Stimulated activated CD8-positive, alpha-beta memory T cell treated with anti-CD3 and anti-CD28 coated beads, Interleukin-12 subunit alpha, Interleukin-12 subunit beta, amount 100 ng/mL, for 4 hours (primary cell): ENCODE data around the gene PRR33.
"Not testable (repeated sequence)": the region's sequence is repeated elsewhere in the genome, so short reads cannot be mapped to it uniquely, and the experiment has no call there.

Experiments used
- DNase-seq: peaks from one replicate; pipeline ENCODE4 v3.0.0-alpha.2; 2020; ENCODE audit warnings: low read depth

PRR33 gene

DNA sequence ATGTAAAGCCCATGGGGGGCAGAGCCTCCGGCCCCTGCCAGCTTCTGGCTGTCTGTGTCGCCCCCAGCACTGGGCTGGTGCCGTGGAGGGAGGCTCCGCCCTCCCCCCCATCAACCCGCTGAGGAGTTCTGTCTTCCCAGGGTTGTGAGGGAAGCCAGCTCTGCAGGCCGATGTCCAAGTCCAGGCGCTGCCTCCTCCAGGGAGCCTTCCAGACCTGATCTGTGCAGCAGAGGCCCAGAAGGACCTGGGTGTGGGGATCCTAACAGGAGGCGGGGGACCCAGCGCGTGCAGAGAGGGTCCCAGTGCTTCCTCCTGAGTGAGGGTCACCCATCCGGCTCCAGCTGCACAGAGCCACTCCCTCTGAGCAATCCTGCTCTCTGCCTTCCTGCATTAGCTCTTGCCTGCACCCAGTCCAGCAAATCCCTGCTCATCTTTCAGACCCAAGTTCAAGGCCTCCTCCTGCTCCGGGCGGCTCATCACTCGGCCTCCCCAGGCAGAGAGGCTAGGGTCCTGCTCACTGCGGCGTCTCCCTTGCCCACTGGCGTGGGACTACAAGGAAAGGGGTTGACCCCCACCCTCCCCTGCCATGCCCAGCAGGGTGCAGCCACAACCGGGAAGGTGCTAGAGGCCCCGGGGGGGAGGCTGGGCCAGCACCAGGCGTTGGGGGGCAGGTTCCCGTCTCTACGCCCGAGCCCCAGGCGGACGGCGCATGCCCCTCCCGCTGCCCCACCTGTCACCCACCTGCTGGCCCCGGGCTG is 16.4 kb downstream of the PRR33 start:
- no peak for DNase-seq

DNA sequence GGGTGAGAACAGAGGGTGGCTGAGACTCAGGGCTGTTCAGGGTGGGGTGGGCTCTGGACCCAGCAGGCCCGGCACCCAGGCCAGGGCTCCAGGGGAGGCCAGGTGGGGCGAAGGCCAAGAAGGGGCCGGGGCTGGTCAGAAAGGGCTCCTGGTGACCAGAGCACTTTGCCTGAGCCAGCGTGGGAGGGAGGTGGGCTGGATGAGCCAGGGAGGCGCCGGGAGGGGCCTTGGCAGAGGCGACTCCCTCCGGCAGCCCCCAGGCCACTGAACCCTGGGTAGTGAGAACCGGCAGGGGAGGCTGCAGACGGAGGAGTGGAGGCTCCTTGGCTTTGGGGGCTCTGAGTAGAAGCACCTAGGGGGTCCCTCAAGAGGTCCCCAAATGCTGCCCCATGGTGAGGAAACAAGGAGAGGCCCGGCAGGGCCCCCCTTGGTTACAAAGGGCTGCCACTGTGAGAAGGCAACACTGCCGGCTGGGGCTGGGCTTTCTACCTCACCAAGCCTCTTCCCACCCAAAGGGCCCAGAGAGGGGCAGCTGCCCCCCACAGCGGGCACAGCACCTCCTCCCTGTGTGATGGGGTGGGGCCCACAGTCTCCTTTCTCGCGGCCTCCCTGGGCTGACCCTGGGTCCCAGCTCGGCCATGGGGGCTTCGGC is 17.1 kb downstream of the PRR33 start:
- not testable (repeated sequence) for DNase-seq

DNA sequence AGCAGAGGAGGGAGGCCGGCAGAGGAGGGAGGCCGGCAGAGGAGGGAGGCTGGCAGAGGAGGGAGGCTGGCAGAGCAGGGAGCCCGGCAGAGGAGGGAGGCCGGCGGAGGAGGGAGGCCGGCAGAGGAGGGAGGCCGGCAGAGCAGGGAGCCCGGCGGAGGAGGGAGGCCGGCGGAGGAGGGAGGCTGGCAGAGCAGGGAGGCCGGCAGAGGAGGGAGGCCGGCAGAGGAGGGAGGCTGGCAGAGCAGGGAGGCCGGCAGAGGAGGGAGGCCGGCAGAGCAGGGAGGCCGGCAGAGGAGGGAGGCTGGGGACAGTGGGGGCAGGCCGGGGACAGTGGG is 17.9 kb downstream of the PRR33 start:
- DNase-seq = not testable (repeated sequence)

DNA sequence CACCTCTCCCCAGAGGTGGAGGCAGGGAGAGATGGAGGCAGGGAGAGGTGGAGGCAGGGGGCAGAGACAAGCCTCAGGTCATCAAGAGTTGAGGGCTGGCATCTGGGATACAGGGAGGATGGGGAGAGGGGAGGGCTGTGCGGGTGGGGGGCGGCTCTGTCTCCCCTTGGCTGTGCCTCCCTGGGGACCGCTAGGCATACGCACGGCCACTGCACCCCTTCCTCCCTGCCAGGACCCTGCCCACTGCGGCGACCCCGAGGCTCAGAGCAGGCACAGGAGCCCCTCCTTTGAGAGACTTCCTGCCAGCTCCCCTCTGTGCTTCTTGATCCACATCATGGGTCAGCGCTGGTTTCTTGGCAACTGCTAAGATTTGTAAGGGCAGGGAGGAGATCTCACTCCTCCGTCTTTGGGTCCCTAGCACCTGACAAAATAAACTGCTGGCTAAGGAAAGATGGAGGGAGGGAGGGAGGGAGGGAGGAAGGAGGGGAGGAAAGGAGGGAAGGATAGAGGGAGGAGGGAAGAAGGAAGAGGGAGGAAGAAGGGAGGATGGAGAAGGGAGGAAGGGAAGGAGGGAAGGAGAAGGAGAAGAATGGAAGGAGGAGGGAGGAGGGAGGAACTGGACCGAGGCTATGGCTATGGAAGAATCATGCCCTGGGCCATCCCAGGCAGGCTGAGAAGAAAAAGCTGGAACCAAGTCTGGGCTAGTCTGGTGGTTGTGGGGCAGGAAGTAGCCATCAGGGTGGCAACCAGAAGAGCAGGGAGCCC is 18.5 kb downstream of the PRR33 start:
- DNase-seq = no peak

DNA sequence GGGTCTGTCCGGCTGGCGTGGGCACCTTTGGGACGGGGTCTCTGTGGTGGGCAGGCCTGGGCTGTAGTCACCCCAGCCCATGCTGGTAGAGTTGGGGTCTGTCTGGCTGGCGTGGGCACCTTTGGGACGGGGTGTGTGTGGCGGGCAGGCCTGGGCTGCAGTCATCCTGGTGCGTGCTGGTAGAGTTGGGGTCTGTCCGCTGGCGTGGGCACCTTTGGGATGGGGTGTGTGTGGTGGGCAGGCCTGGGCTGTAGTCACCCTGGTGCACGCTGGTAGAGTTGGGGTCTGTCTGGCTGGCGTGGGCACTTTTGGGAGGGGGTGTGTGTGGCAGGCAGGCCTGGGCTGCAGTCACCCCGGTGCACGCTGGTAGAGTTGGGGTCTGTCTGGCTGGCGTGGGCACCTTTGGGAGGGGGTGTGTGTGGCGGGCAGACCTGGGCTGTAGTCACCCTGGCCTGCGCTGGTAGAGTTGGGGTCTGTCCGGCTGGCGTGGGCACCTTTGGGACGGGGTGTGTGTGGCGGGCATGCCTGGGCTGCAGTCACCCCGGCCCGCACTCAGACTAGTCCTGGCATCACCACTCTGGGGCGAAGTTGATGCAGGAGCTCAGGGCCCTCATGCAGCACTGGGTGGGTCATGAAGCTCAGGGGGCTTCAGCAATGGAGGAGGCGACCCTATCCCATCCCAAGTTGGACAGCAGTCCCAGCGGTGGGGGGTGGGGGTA is 19.3 kb downstream of the PRR33 start:
- no peak for DNase-seq

DNA sequence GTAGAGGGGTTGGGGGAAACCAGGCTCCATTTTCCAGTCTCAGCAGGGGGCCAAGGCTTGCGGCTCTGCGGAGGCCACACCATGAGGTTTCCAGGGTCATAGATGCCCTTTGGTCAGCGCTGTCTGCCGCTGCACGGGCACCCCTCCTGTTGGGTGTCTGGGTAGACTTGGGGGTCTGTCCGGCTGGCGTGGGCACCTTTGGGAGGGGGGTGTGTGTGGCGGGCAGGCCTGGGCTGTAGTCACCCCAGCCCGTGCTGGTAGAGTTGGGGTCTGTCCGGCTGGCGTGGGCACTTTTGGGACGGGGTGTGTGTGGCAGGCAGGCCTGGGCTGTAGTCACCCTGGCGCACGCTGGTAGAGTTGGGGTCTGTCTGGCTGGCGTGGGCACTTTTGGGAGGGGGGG is 20.2 kb downstream of the PRR33 start:
- DNase-seq = no peak

DNA sequence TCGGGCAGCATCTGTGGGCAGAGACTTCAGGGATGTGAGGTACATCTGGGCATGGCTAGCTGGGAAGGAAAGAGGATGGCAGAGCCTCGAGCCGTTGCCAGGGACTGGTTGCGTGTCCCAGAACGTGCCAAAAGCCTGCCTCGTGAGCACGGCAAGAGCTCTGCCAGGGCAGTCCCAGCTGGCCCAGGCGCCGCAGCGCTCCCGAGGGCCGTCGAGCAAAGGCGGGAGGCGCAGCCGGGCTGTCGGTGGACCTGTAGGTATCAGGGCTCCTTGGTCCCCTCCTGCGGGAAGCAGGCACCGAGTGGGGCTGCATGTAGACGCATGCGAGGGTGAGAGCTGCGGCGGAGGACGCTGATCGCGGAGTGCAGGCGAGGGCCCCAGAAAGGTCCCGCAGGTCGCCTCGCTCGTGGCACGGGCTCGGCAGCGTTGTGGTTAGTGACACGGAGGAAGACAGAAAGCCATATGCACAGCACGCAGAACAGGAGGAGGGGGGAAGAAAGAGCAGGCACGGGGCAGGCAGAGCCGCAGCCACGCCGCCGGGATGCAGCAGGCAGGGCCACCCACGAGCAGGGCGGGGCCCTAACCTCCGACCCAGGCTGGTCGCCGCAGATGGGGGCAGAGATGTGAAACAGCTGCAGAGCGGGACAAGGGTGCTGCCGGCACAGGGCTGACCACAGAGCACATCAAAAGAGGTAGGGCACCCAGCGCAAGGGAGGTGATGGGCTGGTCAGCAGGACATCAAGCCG is 20.8 kb downstream of the PRR33 start:
- DNase-seq = no peak

DNA sequence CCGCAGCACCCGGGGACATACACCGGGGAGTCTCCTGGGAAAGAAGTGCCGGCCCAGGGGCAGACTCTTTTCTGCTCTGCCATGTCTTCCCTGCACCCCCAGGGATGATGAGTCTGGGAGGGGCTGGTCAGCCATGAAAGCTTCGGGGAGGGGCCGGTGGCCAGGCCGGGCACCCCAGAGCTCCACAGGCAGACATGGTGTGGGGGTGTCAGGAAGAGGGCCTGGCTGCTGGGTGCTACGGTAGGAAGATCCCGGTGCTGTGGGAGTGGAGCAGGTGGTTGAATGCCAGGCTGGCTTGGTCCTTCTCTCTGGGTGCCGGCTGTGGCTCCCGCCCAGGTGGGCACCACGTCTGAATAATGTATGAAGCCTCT is 21.4 kb downstream of the PRR33 start:
- DNase-seq = no peak

DNA sequence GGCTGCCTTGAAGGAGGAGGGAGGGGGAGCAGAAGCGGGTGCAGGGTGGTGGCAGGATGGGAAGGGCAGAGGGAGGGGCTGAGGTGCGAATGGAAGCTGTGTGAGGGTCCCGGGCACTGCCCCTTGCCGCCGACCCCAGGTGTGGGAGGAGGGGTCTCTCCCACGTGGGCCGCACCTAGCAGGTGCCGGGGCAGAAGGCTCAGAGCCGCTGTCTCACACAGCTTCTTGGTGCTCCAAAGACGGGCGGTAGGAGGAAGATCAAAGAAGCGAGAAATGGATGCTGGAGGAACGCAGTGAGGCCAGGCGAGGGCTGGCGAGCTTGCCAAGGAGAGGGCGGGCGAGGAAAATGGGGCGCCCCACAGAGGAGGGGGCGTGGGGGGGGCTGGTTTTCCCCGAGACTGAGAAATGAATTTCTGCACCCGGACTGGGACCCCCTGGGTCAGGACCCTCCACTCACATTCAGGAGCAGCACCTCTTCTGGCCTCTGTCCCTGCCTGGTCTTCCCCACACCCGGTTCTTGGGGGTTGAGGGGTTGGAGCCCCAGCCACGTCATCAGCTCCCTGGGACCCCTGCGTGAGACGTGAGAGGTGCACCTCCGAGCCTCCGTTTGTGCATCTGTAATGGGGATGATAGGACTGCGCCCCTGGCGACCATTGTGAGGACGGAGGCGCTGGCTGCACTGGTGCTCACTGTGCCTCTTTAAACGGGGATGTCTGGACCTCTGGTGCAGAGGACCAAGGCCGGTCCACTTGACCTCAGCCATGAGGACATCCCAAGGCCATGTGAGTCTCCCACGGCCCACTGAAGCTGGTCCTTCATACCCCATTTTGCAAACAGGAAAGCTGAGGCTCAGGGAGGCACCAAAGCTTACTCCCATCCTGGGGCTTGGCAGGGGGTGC is 22.0 kb downstream of the PRR33 start:
- DNase-seq = no peak

DNA sequence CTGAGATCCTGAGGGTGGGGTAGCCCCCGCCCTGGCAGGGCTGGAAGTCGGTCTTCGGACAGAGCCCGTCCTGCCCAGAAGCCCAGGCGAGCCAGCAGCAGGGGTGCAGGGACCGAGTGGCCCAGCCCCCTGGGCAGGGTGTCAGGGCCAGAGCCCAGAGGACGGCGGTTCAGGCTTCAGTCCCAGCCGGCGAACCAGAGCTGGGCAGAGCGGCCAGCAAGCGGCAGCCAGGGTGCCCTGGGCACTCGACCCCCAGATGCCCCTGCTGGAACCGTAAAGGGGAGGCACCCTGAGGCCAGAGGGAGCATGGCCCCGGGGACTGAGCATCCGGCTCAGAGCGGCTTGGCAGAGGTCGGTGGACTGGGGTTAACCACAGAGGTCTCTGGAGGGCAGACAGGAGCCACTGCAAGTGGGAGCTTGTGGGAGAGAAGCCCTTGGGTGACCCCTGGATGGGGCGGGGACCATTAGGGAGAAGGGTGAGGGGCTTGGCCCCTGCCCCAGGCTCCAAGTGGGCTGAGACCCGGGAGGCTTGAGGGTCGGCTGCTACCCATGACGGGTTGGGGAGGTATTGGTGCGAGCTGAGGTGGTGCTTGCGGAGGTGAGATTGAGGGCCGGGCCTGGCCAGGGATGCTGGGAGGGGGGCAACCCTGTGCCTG is 22.9 kb downstream of the PRR33 start:
- DNase-seq = no peak

DNA sequence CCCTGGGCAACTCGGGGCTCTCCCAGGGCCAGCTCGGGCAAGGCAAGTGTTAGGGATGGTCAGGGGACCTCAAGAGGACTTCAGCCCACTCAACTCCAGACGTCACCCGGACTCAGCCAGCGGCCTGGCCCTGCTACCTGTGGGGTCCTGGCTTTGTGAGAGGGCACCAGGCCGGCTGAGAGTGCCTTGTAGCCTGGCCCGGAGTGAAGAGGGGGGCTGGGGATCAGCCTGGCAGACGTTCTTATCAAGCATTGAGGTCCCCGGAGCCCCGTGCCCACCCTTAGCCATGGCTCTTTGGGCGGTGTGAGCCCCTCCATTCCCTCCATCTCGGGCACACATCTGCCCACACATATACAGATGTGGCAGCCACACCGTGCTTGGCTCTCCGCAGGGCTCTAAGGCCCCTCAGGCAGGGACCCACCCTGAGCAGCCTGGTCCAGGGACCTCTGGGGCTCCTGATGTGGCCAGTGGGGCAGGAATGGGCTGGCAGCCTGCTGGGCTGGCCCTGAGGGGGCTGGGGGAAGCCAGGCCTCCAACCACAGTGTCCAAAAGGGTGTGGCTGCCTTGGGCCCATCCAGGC is 23.5 kb downstream of the PRR33 start:
- no peak for DNase-seq

DNA sequence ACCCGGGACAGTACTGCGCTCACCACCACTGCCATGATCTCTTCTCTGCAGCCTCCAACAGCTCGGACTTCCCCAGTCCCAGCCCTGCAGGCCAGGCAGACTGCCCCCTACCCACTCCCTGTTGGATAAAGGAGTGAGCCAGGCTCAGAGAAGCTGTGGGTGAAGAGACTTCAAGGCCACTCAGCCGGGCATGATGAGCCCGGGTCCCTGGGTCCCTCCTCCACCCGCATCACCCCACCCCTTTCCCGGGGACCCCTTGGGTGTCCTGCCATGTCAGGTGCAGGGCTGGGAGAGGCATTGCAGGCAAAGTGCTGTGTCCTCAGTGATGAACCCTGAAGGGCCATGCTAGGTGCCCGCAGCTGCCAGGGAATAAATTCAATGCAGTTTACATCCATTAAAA is 24.3 kb downstream of the PRR33 start:
- DNase-seq = no peak

DNA sequence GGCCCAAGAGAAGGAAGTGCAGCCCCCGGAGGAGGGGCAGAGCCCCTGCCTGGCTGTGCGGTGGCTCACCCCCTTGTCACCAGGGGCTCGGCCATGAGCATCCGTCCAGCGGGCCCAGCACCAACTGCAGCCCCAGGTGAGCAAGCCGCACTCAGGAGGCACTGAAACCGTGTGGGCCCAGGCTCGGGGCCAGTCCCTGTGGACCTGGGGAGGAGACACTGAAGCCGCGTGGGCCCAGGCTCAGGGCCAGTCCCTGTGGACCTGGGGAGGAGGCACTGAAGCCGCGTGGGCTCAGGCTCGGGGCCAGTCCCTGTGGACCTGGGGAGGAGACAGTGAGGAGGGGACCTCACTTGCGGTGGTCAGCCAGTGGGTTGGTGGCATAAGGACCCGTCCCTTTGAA is 24.9 kb downstream of the PRR33 start:
- no peak for DNase-seq

DNA sequence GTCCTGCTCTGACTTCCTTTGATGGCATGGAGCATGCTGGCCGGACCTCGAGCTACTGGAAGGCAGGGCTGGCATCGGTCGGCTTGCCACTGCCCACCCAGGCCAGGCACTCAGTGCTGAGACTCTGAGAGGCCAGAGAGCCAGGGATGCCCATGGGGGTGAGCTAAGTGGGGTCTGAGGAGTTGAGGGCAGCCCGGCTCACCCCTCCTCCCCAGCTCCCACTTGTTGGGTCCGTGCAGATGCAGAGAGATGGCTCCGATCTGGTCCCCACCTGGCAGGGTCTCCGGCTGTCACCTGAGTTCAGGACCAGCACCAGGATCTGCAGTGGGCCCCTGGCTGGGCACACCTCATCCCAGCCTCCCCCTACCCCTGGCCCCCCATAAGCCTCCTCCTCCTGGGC is 25.5 kb downstream of the PRR33 start:
- no peak for DNase-seq

DNA sequence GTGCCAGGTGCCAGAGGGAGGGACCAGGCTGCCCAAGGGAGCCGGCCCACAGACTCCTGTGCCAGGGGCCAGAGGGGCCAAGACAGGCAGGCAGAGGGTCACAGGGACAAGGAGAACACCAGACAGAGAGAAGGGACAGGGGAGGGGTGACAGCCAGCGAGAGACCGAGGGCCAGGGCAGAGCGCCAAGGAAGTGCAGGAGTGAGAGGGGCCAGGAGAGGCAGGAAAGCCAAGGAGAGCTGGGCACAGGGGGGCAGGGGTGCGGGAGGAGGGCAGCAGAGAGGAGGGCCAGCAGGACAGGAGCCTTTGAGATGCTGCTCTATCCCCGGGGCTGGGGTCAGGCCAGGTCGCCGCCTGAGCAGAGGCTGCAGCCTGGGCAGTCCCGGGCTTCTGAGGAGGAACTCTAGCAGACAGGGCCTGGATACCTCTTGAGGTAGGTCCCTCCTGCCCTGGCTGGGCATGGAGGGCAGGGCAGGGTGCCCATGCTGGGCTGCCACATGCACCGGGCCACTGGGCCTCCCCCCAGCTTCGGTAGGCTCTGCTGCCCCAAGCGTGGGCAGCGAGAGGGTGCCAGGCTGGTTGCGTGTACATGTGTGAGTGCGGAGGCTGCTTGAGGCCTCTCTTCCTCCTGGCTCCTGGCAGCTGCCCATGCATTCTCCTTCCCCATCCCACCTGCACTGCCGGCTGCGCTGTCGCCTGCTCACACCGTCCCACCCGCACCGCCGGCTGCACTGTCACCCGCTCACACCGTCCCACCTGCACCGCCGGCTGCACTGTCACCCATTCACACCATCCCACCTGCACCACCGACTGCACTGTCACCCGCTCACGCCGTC is 26.6 kb downstream of the PRR33 start:
- DNase-seq = no peak

DNA sequence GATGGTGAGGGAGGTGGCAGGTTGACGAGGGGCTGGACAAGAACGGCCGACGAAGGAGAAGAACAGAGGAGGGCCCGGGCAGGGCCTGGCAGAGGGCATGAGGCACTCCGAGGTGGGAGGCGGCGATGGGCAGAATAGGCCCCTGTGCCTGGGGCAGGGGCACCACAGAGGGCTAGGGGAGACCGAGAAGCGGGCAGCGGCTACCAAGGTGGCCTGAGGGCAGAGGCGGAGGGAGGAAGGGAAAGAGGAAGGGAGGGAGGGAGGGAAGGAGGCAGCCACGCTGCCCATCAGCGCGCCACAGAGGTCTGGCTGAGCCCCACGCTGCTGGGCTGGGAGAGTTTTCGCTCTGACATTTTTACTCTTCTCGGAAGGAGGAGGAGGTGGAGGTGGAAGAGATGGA is 27.5 kb downstream of the PRR33 start:
- no peak for DNase-seq

DNA sequence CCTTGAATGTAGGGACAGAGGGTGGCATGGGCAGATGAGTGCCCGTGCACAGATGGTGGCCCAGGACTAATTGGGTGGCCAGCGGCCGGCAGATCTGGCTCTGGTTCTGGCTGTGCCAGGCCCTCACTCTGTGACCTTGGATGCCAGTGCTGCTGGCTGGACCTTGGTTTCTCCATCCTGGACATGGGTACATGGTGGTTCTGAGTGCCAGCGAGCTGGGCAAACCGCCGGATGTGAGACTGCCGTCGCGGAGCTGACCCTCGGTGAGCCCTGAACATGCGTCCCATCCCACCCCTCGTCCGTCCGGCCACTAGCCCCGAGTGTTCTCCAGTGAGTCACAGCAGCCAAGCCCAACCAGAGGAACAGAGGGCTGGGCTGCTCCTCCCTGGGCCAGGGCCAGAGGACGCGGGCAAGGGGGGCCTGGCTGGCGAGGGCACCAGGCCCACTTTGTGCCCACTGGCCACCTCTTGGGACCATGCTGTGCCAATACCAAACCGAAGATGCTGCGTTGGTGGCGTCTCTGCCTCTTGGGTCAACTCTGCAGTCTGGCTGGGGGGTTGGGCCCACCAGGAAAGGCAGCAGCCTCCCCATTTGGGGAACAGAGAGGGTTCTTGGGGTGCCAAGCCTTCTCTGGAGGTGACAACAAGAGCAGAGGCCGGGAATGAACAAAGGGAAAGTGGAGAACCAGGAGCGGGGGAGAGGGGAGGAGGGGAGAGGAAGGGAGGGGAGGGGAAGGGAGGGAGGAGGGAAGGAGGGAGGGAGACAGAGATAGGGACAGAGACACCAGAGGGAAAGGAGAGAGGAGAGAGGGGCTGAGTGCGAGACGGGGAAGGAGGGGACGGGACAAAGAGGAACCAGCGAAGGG is 28.1 kb downstream of the PRR33 start:
- DNase-seq = no peak
